Measurements from ENCODE around the gene CFAP210.

DNA sequence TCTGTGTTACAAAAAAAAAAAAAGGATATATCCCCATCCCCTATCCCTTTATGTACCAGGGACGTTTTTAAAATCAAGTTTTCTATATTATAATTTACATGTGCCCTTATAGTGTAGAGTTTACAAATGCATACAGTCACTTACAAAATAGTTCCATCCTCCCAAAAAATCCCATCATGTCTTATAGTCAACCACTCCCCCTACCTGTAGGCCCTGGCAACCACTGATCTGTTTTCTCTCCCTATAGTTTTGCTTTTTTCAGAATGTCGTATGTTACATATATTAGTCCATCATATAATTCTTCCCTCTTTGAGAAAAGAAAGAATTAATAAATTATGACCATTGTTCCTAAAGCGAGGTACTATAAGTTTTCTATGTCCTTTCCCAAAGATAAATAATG is 17.8 kb downstream of the CFAP210 start:
- TF ChIP-seq SIN3A (IDR thresholded peaks at IDR 0.05; ENCODE audit: borderline replicate concordance, insufficient read depth, low read length) (no peak), POLR2AphosphoS5 (IDR thresholded peaks at IDR 0.05; ENCODE audit: low read depth, low read length) (no peak)
- TF ChIP-seq, protein P1, sequence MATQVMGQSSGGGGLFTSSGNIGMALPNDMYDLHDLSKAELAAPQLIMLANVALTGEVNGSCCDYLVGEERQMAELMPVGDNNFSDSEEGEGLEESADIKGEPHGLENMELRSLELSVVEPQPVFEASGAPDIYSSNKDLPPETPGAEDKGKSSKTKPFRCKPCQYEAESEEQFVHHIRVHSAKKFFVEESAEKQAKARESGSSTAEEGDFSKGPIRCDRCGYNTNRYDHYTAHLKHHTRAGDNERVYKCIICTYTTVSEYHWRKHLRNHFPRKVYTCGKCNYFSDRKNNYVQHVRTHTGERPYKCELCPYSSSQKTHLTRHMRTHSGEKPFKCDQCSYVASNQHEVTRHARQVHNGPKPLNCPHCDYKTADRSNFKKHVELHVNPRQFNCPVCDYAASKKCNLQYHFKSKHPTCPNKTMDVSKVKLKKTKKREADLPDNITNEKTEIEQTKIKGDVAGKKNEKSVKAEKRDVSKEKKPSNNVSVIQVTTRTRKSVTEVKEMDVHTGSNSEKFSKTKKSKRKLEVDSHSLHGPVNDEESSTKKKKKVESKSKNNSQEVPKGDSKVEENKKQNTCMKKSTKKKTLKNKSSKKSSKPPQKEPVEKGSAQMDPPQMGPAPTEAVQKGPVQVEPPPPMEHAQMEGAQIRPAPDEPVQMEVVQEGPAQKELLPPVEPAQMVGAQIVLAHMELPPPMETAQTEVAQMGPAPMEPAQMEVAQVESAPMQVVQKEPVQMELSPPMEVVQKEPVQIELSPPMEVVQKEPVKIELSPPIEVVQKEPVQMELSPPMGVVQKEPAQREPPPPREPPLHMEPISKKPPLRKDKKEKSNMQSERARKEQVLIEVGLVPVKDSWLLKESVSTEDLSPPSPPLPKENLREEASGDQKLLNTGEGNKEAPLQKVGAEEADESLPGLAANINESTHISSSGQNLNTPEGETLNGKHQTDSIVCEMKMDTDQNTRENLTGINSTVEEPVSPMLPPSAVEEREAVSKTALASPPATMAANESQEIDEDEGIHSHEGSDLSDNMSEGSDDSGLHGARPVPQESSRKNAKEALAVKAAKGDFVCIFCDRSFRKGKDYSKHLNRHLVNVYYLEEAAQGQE (IDR thresholded peaks at IDR 0.05; ENCODE audit: insufficient read depth in 1 of 2, low read depth in 2 of 2, low read length in 2 of 2) = no peak
